GM12878 (cell line): ENCODE results near the gene GPR39. TPM values are rescaled to one million over a fixed set of nuclear protein-coding genes. Genes with fewer than 3 reads are reported as not detected.

Experiments used
- ATAC-seq: fragments of 200-7000 bp; cut with Tn5 transposase; 3 replicates; pipeline ENCODE4 v1.9.1; 2020; ENCODE audit warnings: mild to moderate bottlenecking, moderate library complexity
- BruUV-seq: library from RNA; stranded (reverse); fragments of 400-500 nt; replicated peaks from 2 replicates; lab custom pipeline; 2021; lab: Mats Ljungman, UMichigan
- CTCF ChIA-PET: fragments of 300-600 bp; sonication (Branson Sonifier 250); formaldehyde crosslinking; extraction: SDS; loops from one replicate; lab custom pipeline; 2021; ENCODE audit warnings: inconsistent platforms; lab: Yijun Ruan, JAX
- POLR2A ChIA-PET: fragments of 350-600 bp; formaldehyde crosslinking; extraction: SDS; loops from one replicate; lab custom pipeline; 2021; ENCODE audit warnings: inconsistent platforms; lab: Charles Lee
- RAD21 ChIA-PET: fragments of 300-600 bp; sonication (Branson Sonifier 250); formaldehyde crosslinking; loops from one replicate; lab custom pipeline; 2023; ENCODE audit warnings: antibody characterized with exemption; ENCODE audit not compliant: unreplicated experiment; lab: Charles Lee
- SMC1A ChIA-PET: fragments of 300-600 bp; sonication (Branson Sonifier 250); formaldehyde crosslinking; loops from one replicate; lab custom pipeline; 2023; ENCODE audit not compliant: unreplicated experiment, uncharacterized antibody; lab: Charles Lee
- DNase-seq: peaks from one replicate; pipeline ENCODE4 v3.0.0-alpha.2; 2011; ENCODE audit warnings: low read depth, low spot score
- FAIRE-seq: peaks from 3 replicates; lab custom pipeline; 2011; peaks lifted over from hg19 to GRCh38; lab: Jason Lieb, UNC
- H2AFZ ChIP-seq: 2 replicates; pipeline ENCODE4 v1.6.0; 2011; ENCODE audit warnings: low read depth, low read length, control low read depth; ENCODE audit not compliant: control insufficient read depth
- H3K27ac ChIP-seq: 2 replicates; pipeline ENCODE4 v1.5.1; 2011; ENCODE audit warnings: control low read depth; ENCODE audit not compliant: control insufficient read depth, insufficient read depth
- H3K27me3 ChIP-seq, 2 experiments: replicated peaks in 1 of 2; 2 replicates each; pipeline versions ENCODE4 v1.6.0 to v1.6.1; 2011; ENCODE audit warnings: low read length in 1 of 2; ENCODE audit not compliant: control insufficient read depth in 2 of 2, insufficient read depth in 2 of 2
- H3K36me3 ChIP-seq, 2 experiments: 2 replicates each; pipeline ENCODE4 v1.5.1; 2011; ENCODE audit warnings: low read length in 1 of 2; ENCODE audit not compliant: control insufficient read depth in 2 of 2, insufficient read depth in 2 of 2
- H3K4me1 ChIP-seq: 2 replicates; pipeline ENCODE4 v1.6.1; 2011; ENCODE audit warnings: mild to moderate bottlenecking, low read length, moderate library complexity, mixed read lengths; ENCODE audit not compliant: control insufficient read depth, insufficient read depth
- H3K4me2 ChIP-seq: 2 replicates; pipeline ENCODE4 v1.6.0; 2011; ENCODE audit warnings: control low read depth; ENCODE audit not compliant: control insufficient read depth, insufficient read depth
- H3K4me3 ChIP-seq: fragments of 200-600 bp; sonication (generic); 2 replicates; pipeline ENCODE4 v1.5.1; 2016
- H3K79me2 ChIP-seq: 2 replicates; pipeline ENCODE4 v1.6.0; 2011; ENCODE audit warnings: low read length; ENCODE audit not compliant: control insufficient read depth, insufficient read depth
- H3K9ac ChIP-seq: 2 replicates; pipeline ENCODE4 v1.8.0; 2011; ENCODE audit warnings: low read length, control low read depth, mixed read lengths; ENCODE audit not compliant: control insufficient read depth, insufficient read depth
- H3K9me3 ChIP-seq: replicated peaks from 3 replicates; pipeline ENCODE4 v1.5.1; 2011; ENCODE audit warnings: mild to moderate bottlenecking, low read length; ENCODE audit not compliant: control insufficient read depth, insufficient read depth
- H4K20me1 ChIP-seq: 2 replicates; pipeline ENCODE4 v1.6.0; 2011; ENCODE audit not compliant: control insufficient read depth, insufficient read depth
- CBX5 ChIP-seq: sonication (generic); IDR thresholded peaks from 2 replicates; pipeline ENCODE4 v1.6.1; 2016; ENCODE audit warnings: low read depth, moderate library complexity, mild to moderate bottlenecking, inconsistent platforms
- CREM ChIP-seq: IDR thresholded peaks from 2 replicates; pipeline ENCODE4 v1.6.1; 2014; ENCODE audit warnings: antibody characterized with exemption, low read depth
- IRF4 ChIP-seq: IDR thresholded peaks from 2 replicates; pipeline ENCODE4 v1.6.1; 2011; ENCODE audit warnings: low read depth, low read length
- KAT2A ChIP-seq: conservative IDR thresholded peaks from 2 replicates; pipeline ENCODE4 v1.6.1; 2011; ENCODE audit warnings: low read depth, low read length; ENCODE audit not compliant: control insufficient read depth
- LARP7 ChIP-seq: fragments of 450-650 bp; IDR thresholded peaks from 2 replicates; pipeline ENCODE4 v1.6.1; 2017; ENCODE audit warnings: mild to moderate bottlenecking
- MTA2 ChIP-seq: fragments of 450-650 bp; IDR thresholded peaks from 2 replicates; pipeline ENCODE4 v1.6.1; 2016; ENCODE audit warnings: low read depth, mild to moderate bottlenecking, moderate library complexity
- TCF3 ChIP-seq: IDR thresholded peaks from 2 replicates; pipeline ENCODE4 v1.6.1; 2012; ENCODE audit warnings: low read depth, mild to moderate bottlenecking, low read length, borderline replicate concordance; ENCODE audit not compliant: insufficient read depth
- ZSCAN29 ChIP-seq: fragments of 450-650 bp; IDR thresholded peaks from 2 replicates; pipeline ENCODE4 v1.6.1; 2017; ENCODE audit warnings: mild to moderate bottlenecking, moderate library complexity
- ZZZ3 ChIP-seq: IDR thresholded peaks from 2 replicates; pipeline ENCODE4 v1.6.1; 2011; ENCODE audit warnings: low read depth; ENCODE audit not compliant: control insufficient read depth, insufficient read length
- WGBS: methylation state at CpG from one replicate; pipeline ENCODE4 v1.1.6; 2016; ENCODE audit warnings: low lambda C conversion rate; ENCODE audit not compliant: insufficient replicate concordance, insufficient coverage; ENCODE audit errors: missing lambda C conversion rate; 5-methylcytosine and 5-hydroxymethylcytosine counted together
- in situ Hi-C: fragments of 300-500 bp; cut with MboI; formaldehyde crosslinking; loops from 9 replicates; pipeline ENCODE4 v1.14.3; 2018; ENCODE audit warnings: mixed read lengths
- intact Hi-C: fragments of 100-400 bp; cut with micrococcal nuclease; formaldehyde crosslinking; loops from one replicate; pipeline ENCODE4 v1.14.2; 2022; ENCODE audit not compliant: unreplicated experiment
- polyA plus RNA-seq, 11 experiments: library from polyadenylated mRNA; depleted of rRNA in 4 of 11; unstranded in 6 of 11; stranded (reverse) in 5 of 11; fragments of >200 nt; fragmentation: Nextera tagmentation in 4 of 11; fragmentation: Illumina TruSeq in 1 of 11; extraction: Ambion mirVana in 4 of 11; extraction: Trizol in 1 of 11; gene quantifications; 1 replicate in 1 of 11; 2 replicates in 10 of 11; pipeline versions ENCODE4 v1.2.1 to v1.2.3, GENCODE V29; 2011 to 2016; ENCODE audit warnings: inconsistent platforms in 2 of 11, missing spikeins in 2 of 11, low read depth in 1 of 11
- total RNA-seq, 4 experiments: library from RNA; depleted of rRNA in 3 of 4; stranded (reverse); fragments of >200 nt in 3 of 4; fragmentation: Illumina TruSeq in 1 of 4; extraction: Trizol in 1 of 4; gene quantifications; 2 replicates each; pipeline versions ENCODE4 v1.2.1 to v1.2.3, GENCODE V29; 2013 to 2021
- TF ChIP-seq, protein P1 (sequence below): fragments of 150-350 bp; IDR thresholded peaks from 2 replicates; pipeline ENCODE4 v1.6.1; 2014; ENCODE audit warnings: mild to moderate bottlenecking, low read depth, low read length
- TF ChIP-seq, protein P2 (sequence below): IDR thresholded peaks from 2 replicates; pipeline ENCODE4 v1.6.1; 2012; ENCODE audit warnings: low read depth, low read length, improper control_type of control experiment
- TF ChIP-seq, protein P3 (sequence below): fragments of 450-650 bp; IDR thresholded peaks from 2 replicates; pipeline ENCODE4 v1.6.1; 2017; ENCODE audit warnings: mild to moderate bottlenecking, moderate library complexity

GPR39 gene
- total and polyA plus RNA-seq, 10 of the 15 experiments (the other 5 are each of a cell fraction or from before 2014, with no cell fraction given) = 0.05 to 0.23 TPM; not detected in 8

DNA sequence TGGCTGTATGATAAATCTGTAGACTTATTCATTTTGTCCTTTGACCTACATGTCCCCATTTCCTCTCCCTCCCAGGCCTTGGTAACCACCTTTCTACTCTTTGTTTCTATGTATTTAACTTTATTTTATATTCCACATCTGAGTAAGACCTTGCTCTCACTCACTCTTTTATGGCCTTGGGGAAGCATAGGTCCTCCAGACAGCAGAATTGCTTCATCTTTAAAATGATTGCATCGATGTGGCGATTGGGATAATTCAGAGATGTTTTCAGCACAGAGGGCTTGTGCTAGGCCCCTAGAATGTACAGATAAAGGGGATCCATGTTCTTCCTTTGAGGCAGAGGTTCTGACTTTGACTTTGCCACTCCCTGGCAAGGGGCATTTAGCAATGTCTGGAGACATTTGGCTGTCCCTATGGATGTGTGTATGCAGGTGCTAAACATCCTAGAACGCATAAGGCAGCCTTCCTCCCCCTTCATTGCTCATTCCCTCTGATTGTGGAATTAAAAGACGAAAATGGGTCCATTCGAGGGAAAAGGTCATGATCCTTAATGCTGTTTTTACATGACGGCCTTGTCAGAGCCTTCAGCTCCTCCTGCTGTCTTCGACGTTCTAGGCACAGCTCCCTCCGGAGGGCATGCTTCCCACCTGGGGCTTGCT is 1.2 kb upstream of the GPR39 start (continued):
- TF ChIP-seq, protein P1, sequence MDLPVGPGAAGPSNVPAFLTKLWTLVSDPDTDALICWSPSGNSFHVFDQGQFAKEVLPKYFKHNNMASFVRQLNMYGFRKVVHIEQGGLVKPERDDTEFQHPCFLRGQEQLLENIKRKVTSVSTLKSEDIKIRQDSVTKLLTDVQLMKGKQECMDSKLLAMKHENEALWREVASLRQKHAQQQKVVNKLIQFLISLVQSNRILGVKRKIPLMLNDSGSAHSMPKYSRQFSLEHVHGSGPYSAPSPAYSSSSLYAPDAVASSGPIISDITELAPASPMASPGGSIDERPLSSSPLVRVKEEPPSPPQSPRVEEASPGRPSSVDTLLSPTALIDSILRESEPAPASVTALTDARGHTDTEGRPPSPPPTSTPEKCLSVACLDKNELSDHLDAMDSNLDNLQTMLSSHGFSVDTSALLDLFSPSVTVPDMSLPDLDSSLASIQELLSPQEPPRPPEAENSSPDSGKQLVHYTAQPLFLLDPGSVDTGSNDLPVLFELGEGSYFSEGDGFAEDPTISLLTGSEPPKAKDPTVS = no peak
- TF ChIP-seq, protein P2, sequence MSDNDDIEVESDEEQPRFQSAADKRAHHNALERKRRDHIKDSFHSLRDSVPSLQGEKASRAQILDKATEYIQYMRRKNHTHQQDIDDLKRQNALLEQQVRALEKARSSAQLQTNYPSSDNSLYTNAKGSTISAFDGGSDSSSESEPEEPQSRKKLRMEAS = no peak
- TF ChIP-seq IRF4 = no peak
- TF ChIP-seq, all 136 proteins: peak for 0

DNA sequence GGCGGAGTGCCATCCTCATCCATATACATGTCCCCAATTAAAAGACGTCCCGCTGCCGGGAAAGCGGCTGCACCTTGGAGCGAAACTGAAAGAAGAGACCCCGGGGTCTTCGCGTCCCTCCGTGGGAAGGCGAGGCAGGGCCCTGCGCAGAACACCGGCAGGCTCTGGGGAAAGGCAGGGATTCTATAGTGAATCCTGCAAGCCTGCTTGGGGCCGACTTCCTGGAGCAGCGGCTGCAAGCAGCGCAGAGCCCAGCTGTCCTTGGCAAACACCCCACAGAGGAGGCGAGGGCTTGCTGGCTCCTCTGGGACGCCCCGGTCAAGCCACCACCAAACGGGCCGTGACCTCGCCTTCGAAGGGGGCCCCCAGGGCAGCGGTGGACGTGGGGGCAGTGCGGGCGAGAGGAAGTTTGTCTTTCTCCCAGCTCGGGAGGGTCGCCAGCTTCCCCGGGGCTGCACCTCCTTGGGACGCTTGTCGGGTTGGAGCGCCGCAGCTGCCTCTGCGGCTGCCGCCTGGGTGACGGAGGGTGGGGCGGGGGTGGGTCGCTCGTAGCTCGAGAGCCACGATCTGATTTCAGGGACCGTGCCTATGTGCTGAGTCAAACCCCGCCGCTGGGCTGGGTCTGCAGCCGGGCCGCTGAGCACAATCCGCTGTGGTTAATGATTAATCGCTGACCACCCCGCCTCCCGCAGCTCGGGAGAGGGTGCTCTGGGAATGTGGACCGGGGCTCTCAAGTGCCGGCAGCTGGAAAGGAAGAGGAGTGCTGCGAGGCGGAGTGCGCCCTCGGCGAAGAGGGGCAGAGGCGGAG is 486 bp upstream of the GPR39 start:
- in situ Hi-C loops = no loop called here
- H4K20me1 ChIP-seq = no peaks in the 10 kb centered on the region
- H3K27me3 ChIP-seq = peaks cover 0 to 1% of the 10 kb centered on the region in 2 experiments; a peak in 1 of 4 replicates
- H3K4me2 ChIP-seq = no peak overlapping the region
- H2AFZ ChIP-seq = no peak overlapping the region
- DNase-seq (no peak), ATAC-seq (no peak), FAIRE-seq (no peak)
- BruUV-seq = no TSS peak
- no peaks in the 10 kb centered on the region; the same call in 2 of the 3 replicates for H3K9me3 ChIP-seq
- H3K4me3 ChIP-seq = no peak overlapping the region
- ChIA-PET POLR2A (no interaction called here), CTCF (no interaction called here), SMC1A (no interaction called here), RAD21 (no interaction called here)
- no peaks in the 10 kb centered on the region for H3K4me1 ChIP-seq
- no peak for TF ChIP-seq MTA2
- no peak for TF ChIP-seq ZZZ3
- TF ChIP-seq LARP7 = no peak
- TF ChIP-seq CBX5 = no peak
- no peak for TF ChIP-seq ZSCAN29
- TF ChIP-seq IRF4 = no peak
- TF ChIP-seq CREM = no peak
- no peak for TF ChIP-seq TCF3
- no peak for TF ChIP-seq KAT2A
- TF ChIP-seq, protein P3, sequence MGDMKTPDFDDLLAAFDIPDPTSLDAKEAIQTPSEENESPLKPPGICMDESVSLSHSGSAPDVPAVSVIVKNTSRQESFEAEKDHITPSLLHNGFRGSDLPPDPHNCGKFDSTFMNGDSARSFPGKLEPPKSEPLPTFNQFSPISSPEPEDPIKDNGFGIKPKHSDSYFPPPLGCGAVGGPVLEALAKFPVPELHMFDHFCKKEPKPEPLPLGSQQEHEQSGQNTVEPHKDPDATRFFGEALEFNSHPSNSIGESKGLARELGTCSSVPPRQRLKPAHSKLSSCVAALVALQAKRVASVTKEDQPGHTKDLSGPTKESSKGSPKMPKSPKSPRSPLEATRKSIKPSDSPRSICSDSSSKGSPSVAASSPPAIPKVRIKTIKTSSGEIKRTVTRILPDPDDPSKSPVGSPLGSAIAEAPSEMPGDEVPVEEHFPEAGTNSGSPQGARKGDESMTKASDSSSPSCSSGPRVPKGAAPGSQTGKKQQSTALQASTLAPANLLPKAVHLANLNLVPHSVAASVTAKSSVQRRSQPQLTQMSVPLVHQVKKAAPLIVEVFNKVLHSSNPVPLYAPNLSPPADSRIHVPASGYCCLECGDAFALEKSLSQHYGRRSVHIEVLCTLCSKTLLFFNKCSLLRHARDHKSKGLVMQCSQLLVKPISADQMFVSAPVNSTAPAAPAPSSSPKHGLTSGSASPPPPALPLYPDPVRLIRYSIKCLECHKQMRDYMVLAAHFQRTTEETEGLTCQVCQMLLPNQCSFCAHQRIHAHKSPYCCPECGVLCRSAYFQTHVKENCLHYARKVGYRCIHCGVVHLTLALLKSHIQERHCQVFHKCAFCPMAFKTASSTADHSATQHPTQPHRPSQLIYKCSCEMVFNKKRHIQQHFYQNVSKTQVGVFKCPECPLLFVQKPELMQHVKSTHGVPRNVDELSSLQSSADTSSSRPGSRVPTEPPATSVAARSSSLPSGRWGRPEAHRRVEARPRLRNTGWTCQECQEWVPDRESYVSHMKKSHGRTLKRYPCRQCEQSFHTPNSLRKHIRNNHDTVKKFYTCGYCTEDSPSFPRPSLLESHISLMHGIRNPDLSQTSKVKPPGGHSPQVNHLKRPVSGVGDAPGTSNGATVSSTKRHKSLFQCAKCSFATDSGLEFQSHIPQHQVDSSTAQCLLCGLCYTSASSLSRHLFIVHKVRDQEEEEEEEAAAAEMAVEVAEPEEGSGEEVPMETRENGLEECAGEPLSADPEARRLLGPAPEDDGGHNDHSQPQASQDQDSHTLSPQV = no peak
- H3K9ac ChIP-seq = no peak overlapping the region
- H3K79me2 ChIP-seq = no peaks in the 10 kb centered on the region
- H3K36me3 ChIP-seq = no peaks in the 10 kb centered on the region
- WGBS = 33% methylated on average over 56 of the region's 60 CpGs
- no peak overlapping the region for H3K27ac ChIP-seq
- intact Hi-C loops = no loop called here
